Suprapubic skin (tissue), 4 donors: ENCODE data around the gene NDUFC1. TPM values are rescaled to one million over a fixed set of nuclear protein-coding genes. Genes with fewer than 3 reads are reported as not detected.
A peak's percentile ranks its signal among the peaks of the same experiment; 100 is the strongest.
"Not testable (repeated sequence)": the region's sequence is repeated elsewhere in the genome, so short reads cannot be mapped to it uniquely, and the experiment has no call there.

Experiments used
- DNase-seq, 2 donors: peaks; one replicate each; pipeline ENCODE4 v3.0.0-alpha.2; 2019; ENCODE audit warnings: low spot score in 2 of 2
- H3K27ac ChIP-seq: fragments of 200-600 bp; sonication (generic); one replicate; pipeline ENCODE4 v1.5.1; 2019
- H3K27me3 ChIP-seq: fragments of 200-600 bp; sonication (generic); one replicate; pipeline ENCODE4 v1.5.1; 2019
- H3K36me3 ChIP-seq: fragments of 200-600 bp; sonication (generic); one replicate; pipeline ENCODE4 v1.5.1; 2019
- H3K4me1 ChIP-seq: fragments of 200-600 bp; sonication (generic); one replicate; pipeline ENCODE4 v1.5.1; 2019
- H3K4me3 ChIP-seq: fragments of 200-600 bp; sonication (generic); one replicate; pipeline ENCODE4 v1.5.1; 2019; ENCODE audit warnings: mild to moderate bottlenecking
- H3K9me3 ChIP-seq: fragments of 200-600 bp; sonication (generic); one replicate; pipeline ENCODE4 v1.5.1; 2019
- EP300 ChIP-seq: sonication (generic); formaldehyde crosslinking; IDR thresholded peaks from one replicate; pipeline ENCODE4 v1.6.1; 2017; ENCODE audit warnings: antibody characterized with exemption
- POLR2A ChIP-seq, 2 donors: fragments of 450-650 bp; IDR thresholded peaks; one replicate each; pipeline ENCODE4 v1.6.1; 2017; ENCODE audit warnings: antibody characterized with exemption in 2 of 2, mild to moderate bottlenecking in 2 of 2, moderate library complexity in 2 of 2
- POLR2AphosphoS5 ChIP-seq, 3 donors: sonication (generic); formaldehyde crosslinking; IDR thresholded peaks; one replicate each; pipeline ENCODE4 v1.6.1; 2017; ENCODE audit warnings: antibody characterized with exemption in 3 of 3
- WGBS: methylation state at CpG from one replicate; pipeline ENCODE4 v1.1.5; 2018; 5-methylcytosine and 5-hydroxymethylcytosine counted together
- total RNA-seq, 4 donors: library from RNA; depleted of rRNA; stranded (reverse); fragments of >200 nt; gene quantifications; one replicate each; pipeline ENCODE4 v1.1.0, GENCODE V29; 2016
- TF ChIP-seq, protein P1 (sequence below), 2 donors: fragments of 200-600 bp in 1 of 2; fragments of 450-650 bp in 1 of 2; sonication (generic) in 1 of 2; IDR thresholded peaks; one replicate each; pipeline ENCODE4 v1.5.1; 2016 to 2019; ENCODE audit warnings: antibody characterized with exemption in 2 of 2, mild to moderate bottlenecking in 1 of 2, moderate library complexity in 1 of 2

Gene NDUFC1
- total RNA-seq, 4 donors from 2014 or later: 23.1 to 78.2 (median 54.5) TPM

DNA sequence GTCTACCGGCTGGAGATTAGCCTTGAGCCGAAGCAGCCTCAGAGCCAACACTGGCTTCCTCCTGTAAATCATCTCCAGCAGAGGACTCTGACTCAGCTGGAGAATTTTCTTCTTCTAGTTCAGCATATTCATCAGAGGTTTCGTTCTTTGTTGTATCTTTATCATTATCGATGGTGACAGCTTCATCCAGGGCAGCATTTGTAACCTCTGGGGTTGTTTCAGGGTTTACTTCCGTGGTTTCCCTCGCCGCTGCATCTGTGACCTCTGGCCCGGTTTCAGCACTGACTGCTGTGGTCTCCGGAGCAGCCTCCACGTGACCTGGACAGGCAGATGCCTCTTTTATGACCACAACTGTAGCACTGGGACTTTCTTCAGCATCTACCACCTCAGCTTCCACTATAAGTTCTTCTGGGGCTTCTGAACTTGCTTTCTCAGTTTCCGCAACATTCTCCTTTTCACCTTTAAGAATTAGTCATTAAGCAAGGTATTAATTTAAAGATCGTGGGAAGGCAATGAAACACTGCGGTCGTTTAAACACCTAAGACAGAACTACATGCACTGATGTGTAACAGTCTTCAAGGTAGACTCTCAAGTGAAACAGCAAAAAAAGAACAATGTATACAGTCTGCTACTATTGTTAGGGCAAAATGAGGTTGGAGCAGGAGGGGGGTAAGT lies 35.6 kb downstream of the NDUFC1 start:
- Histone ChIP-seq H3K36me3 (no peaks in the 10 kb centered on the region), H3K27ac (no peak overlapping the region), H3K4me1 (peaks cover 10% of the 10 kb centered on the region), H3K4me3 (peak overlapping the region; percentile 35), H3K9me3 (no peaks in the 10 kb centered on the region), H3K27me3 (no peaks in the 10 kb centered on the region)
- WGBS: 15% methylated on average over 14 of the region's 14 CpGs
- peak in 1 of 2 donors; percentile 74 for DNase-seq
- no peak for TF ChIP-seq EP300
- TF ChIP-seq, protein P1, sequence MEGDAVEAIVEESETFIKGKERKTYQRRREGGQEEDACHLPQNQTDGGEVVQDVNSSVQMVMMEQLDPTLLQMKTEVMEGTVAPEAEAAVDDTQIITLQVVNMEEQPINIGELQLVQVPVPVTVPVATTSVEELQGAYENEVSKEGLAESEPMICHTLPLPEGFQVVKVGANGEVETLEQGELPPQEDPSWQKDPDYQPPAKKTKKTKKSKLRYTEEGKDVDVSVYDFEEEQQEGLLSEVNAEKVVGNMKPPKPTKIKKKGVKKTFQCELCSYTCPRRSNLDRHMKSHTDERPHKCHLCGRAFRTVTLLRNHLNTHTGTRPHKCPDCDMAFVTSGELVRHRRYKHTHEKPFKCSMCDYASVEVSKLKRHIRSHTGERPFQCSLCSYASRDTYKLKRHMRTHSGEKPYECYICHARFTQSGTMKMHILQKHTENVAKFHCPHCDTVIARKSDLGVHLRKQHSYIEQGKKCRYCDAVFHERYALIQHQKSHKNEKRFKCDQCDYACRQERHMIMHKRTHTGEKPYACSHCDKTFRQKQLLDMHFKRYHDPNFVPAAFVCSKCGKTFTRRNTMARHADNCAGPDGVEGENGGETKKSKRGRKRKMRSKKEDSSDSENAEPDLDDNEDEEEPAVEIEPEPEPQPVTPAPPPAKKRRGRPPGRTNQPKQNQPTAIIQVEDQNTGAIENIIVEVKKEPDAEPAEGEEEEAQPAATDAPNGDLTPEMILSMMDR (IDR thresholded peaks at IDR 0.05): no peak
- TF ChIP-seq POLR2A (IDR thresholded peaks at IDR 0.05): no peak
- TF ChIP-seq POLR2AphosphoS5 (IDR thresholded peaks at IDR 0.05): no peak

DNA sequence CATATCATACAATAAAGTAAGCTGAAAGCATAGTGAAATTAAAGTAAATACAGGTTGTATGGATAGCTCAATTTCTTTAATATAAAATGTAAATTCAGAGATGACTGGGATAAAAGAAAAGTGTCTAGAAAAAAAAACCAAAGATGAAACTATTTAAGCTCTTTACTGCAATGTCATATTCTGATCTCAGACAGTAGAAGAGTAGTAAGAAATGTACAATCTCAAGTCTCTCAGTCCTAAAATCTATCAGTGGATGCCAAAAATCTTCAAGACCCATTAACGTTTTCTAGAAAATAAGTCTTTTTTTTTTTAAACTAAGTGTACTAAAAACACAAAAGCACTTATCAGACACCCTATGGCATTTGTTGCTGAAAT lies 36.1 kb downstream of the NDUFC1 start:
- Histone ChIP-seq H3K27ac (no peak overlapping the region), H3K4me3 (peak overlapping the region; percentile 35)
- WGBS: 14% methylated on average over 1 of the region's 1 CpG

DNA sequence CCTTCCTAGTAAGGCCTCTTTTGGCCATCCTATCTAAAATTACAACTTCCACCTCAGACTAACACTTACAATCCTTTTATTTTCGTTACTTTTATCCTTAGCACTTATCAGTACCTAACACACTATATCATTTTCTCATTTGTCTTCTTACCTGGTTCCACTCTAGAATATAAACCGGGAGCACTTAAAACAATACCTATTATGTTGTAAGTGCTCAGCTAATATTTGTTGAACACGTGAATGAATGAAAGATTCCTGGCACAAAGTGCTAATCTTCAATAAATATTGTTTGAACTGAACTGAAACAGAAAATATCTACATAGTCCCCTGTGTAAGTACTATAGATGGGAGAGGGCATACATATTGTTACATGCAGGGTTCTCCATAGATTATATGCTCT lies 36.6 kb downstream of the NDUFC1 start:
- Histone ChIP-seq H3K9me3 (no peaks in the 10 kb centered on the region), H3K4me3 (no peak overlapping the region), H3K27me3 (no peaks in the 10 kb centered on the region), H3K4me1 (peaks cover 10% of the 10 kb centered on the region), H3K36me3 (no peaks in the 10 kb centered on the region), H3K27ac (no peak overlapping the region)
- WGBS: 56% methylated on average over 3 of the region's 3 CpGs
- TF ChIP-seq POLR2AphosphoS5 (IDR thresholded peaks at IDR 0.05): no peak
- no peak for DNase-seq

More for the DNA sequence above, 36.1 kb downstream of the NDUFC1 start:
- DNase-seq: no peak
- H3K36me3 ChIP-seq: no peaks in the 10 kb centered on the region
- H3K27me3 ChIP-seq: no peaks in the 10 kb centered on the region
- TF ChIP-seq POLR2A (IDR thresholded peaks at IDR 0.05) (no peak), EP300 (no peak), POLR2AphosphoS5 (IDR thresholded peaks at IDR 0.05) (no peak)
- TF ChIP-seq, protein P1 (IDR thresholded peaks at IDR 0.05): no peak
- no peaks in the 10 kb centered on the region for H3K9me3 ChIP-seq
- peaks cover 10% of the 10 kb centered on the region for H3K4me1 ChIP-seq

DNA sequence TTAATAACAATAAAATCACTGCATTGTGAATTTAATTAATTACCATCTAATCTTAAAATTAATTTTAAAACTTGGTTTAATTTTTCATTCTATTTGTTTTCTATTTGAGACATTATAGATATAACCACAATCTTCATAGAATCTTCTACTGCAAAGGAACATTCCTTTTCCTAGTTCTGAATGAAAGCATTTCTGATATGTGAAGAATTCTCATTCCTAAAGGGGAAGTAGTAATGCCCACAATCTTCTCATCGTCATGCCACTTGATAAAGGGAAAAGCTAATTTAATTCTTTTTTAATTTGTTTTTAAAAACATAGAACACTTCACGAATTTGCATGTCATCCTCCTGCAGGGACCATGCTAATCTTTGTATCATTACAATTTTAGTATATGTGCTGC lies 45.9 kb downstream of the NDUFC1 start:
- no peak for TF ChIP-seq POLR2A (IDR thresholded peaks at IDR 0.05)
- TF ChIP-seq, protein P1 (IDR thresholded peaks at IDR 0.05): no peak
- TF ChIP-seq EP300: no peak
- TF ChIP-seq POLR2AphosphoS5 (IDR thresholded peaks at IDR 0.05): no peak
- DNase-seq: no peak
- H3K36me3 ChIP-seq: no peaks in the 10 kb centered on the region
- H3K4me3 ChIP-seq: no peak overlapping the region
- H3K27me3 ChIP-seq: no peaks in the 10 kb centered on the region
- 66% methylated on average over 2 of the region's 2 CpGs for WGBS
- H3K9me3 ChIP-seq: no peaks in the 10 kb centered on the region
- no peak overlapping the region for H3K27ac ChIP-seq
- no peaks in the 10 kb centered on the region for H3K4me1 ChIP-seq

DNA sequence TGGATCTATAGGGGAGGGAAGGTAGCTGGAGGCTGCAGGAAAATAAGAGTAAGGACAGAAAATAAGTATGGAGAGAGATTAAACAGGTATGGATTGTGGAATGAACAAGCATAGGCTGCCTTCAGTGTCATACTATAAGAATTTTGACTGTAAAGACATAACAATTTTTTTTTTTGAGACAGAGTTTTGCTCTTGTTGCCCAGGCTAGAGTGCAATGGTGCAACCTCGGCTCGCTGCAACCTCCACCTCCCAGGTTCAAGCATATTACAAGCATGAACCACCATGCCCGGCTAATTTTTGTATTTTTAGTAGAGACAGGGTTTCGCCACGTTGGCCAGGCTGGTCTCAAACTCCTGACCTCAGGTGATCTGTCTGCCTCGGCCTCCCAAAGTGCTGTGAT lies 46.7 kb downstream of the NDUFC1 start:
- not testable (repeated sequence) for DNase-seq, H3K9me3 ChIP-seq, H3K4me1 ChIP-seq, H3K4me3 ChIP-seq, H3K27ac ChIP-seq, H3K36me3 ChIP-seq, H3K27me3 ChIP-seq
- 94% methylated on average over 6 of the region's 6 CpGs for WGBS

DNA sequence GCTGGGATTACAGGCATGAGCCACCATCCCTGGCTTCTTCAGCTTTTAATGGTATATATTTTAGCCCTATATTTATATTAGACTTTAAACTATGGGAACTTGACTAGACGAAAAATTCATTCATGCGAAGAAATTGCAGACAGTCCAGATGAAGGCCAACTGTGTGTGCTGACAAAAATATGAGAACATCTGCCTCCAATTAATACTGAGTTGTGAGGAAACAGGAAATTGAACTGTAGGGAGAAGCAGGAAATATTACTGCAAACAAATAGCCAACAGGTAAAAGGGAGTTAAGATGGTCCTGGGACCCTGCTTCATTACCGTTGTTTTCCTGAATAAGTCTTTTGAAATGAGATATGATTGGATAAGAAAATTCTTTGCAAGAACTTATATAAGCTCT lies 48.6 kb downstream of the NDUFC1 start:
- WGBS: 54% methylated on average over 3 of the region's 3 CpGs
- TF ChIP-seq EP300 (no peak), POLR2AphosphoS5 (IDR thresholded peaks at IDR 0.05) (no peak), POLR2A (IDR thresholded peaks at IDR 0.05) (no peak)
- TF ChIP-seq, protein P1 (IDR thresholded peaks at IDR 0.05): no peak
- H3K27me3 ChIP-seq: no peaks in the 10 kb centered on the region
- no peaks in the 10 kb centered on the region for H3K9me3 ChIP-seq
- no peak for DNase-seq
- H3K27ac ChIP-seq: no peak overlapping the region
- no peaks in the 10 kb centered on the region for H3K36me3 ChIP-seq
- no peak overlapping the region for H3K4me3 ChIP-seq
- H3K4me1 ChIP-seq: no peaks in the 10 kb centered on the region
